CD14-positive monocyte (primary cell): ENCODE measurements around the gene SH3PXD2A. TPM values are rescaled to one million over a fixed set of nuclear protein-coding genes. Genes with fewer than 3 reads are reported as not detected.

Source experiments
- DNase-seq, 3 donors: peaks; one replicate each; pipeline ENCODE4 v3.0.0-alpha.2; 2011 to 2022
- H2AFZ ChIP-seq: 2 replicates; pipeline ENCODE4 v1.6.0; 2012; ENCODE audit warnings: mild to moderate bottlenecking, low read depth, low read length, inconsistent platforms; ENCODE audit not compliant: insufficient read depth, poor library complexity, severe bottlenecking
- H3K27ac ChIP-seq, 2 donors: 1 replicate in 1 of 2; 2 replicates in 1 of 2; pipeline ENCODE4 v1.5.1; 2012 to 2013; ENCODE audit warnings: low read length in 2 of 2, control low read depth in 1 of 2, inconsistent platforms in 1 of 2, low read depth in 1 of 2, mild to moderate bottlenecking in 1 of 2
- H3K27me3 ChIP-seq, 2 donors: one replicate each; pipeline versions ENCODE4 v1.6.0 to v1.6.1; 2011 to 2013; ENCODE audit warnings: low read length in 2 of 2; ENCODE audit not compliant: control insufficient read depth in 2 of 2, insufficient read depth in 2 of 2
- H3K36me3 ChIP-seq, 2 donors: replicated peaks in 1 of 2; 1 replicate in 1 of 2; 2 replicates in 1 of 2; pipeline versions ENCODE4 v1.5.1 to v1.6.1; 2012 to 2013; ENCODE audit warnings: low read length in 2 of 2, control low read depth in 1 of 2, inconsistent platforms in 1 of 2, mild to moderate bottlenecking in 1 of 2; ENCODE audit not compliant: insufficient read depth in 2 of 2, control insufficient read depth in 1 of 2
- H3K4me1 ChIP-seq, 2 donors: 1 replicate in 1 of 2; 2 replicates in 1 of 2; pipeline versions ENCODE4 v1.5.1 to v1.6.1; 2012 to 2013; ENCODE audit warnings: low read length in 2 of 2, control low read depth in 1 of 2, inconsistent platforms in 1 of 2, mild to moderate bottlenecking in 1 of 2, moderate library complexity in 1 of 2; ENCODE audit not compliant: insufficient read depth in 2 of 2, control insufficient read depth in 1 of 2
- H3K4me2 ChIP-seq: replicated peaks from 2 replicates; pipeline ENCODE3; 2012; ENCODE audit warnings: low read length, moderate library complexity, mild to moderate bottlenecking; ENCODE audit not compliant: poor library complexity, severe bottlenecking; ENCODE audit errors: extremely low read depth
- H3K4me3 ChIP-seq, 3 experiments: fragments of 200-600 bp in 1 of 3; sonication (generic) in 1 of 3; replicated peaks in 1 of 3; 1 replicate in 2 of 3; 2 replicates in 1 of 3; pipeline ENCODE4 v1.5.1; 2011 to 2013; ENCODE audit warnings: low read length in 3 of 3, mild to moderate bottlenecking in 3 of 3, control low read depth in 2 of 3, low read depth in 2 of 3, inconsistent platforms in 1 of 3, moderate library complexity in 1 of 3
- H3K79me2 ChIP-seq: 2 replicates; pipeline ENCODE4 v1.6.0; 2012; ENCODE audit warnings: mild to moderate bottlenecking, control low read depth, inconsistent platforms, low read length, moderate library complexity; ENCODE audit not compliant: insufficient read depth
- H3K9ac ChIP-seq: 2 replicates; pipeline ENCODE4 v1.6.0; 2017; ENCODE audit warnings: low read length, mild to moderate bottlenecking; ENCODE audit not compliant: insufficient read depth, poor library complexity, severe bottlenecking
- H3K9me3 ChIP-seq, 2 donors: replicated peaks in 1 of 2; 1 replicate in 1 of 2; 2 replicates in 1 of 2; pipeline versions ENCODE4 v1.5.1 to v1.6.1; 2012 to 2013; ENCODE audit warnings: low read length in 2 of 2, control low read depth in 1 of 2; ENCODE audit not compliant: control insufficient read depth in 1 of 2, insufficient read depth in 1 of 2
- H4K20me1 ChIP-seq: 2 replicates; pipeline ENCODE4 v1.6.0; 2012; ENCODE audit warnings: mild to moderate bottlenecking, low read length, control low read depth, moderate library complexity; ENCODE audit not compliant: insufficient read depth
- H3K27ac Mint-ChIP-seq, 7 donors: one replicate each; pipeline ENCODE4 v1.8.0; 2020; ENCODE audit warnings: mild to moderate bottlenecking in 7 of 7, mixed read lengths in 7 of 7, moderate library complexity in 6 of 7, inconsistent platforms in 2 of 7
- H3K27me3 Mint-ChIP-seq, 3 donors: one replicate each; pipeline ENCODE4 v1.8.0; 2021 to 2022; ENCODE audit warnings: low read depth in 3 of 3, mild to moderate bottlenecking in 3 of 3, mixed read lengths in 3 of 3, moderate library complexity in 3 of 3, inconsistent platforms in 1 of 3
- H3K36me3 Mint-ChIP-seq, 2 donors: one replicate each; pipeline ENCODE4 v1.8.0; 2020; ENCODE audit warnings: mixed read lengths in 2 of 2, inconsistent platforms in 1 of 2, mild to moderate bottlenecking in 1 of 2
- H3K4me1 Mint-ChIP-seq: one replicate; pipeline ENCODE4 v1.8.0; 2020; ENCODE audit warnings: mild to moderate bottlenecking, mixed read lengths
- H3K4me3 Mint-ChIP-seq, 2 donors: one replicate each; pipeline ENCODE4 v1.8.0; 2020; ENCODE audit warnings: mild to moderate bottlenecking in 2 of 2, mixed read lengths in 2 of 2, moderate library complexity in 1 of 2
- H3K9me3 Mint-ChIP-seq, 7 donors: one replicate each; pipeline ENCODE4 v1.8.0; 2020 to 2022; ENCODE audit warnings: mixed read lengths in 7 of 7, mild to moderate bottlenecking in 6 of 7, moderate library complexity in 6 of 7, inconsistent platforms in 2 of 7
- WGBS: methylation state at CpG from one replicate; pipeline ENCODE4 v1.1.5; 2013; ENCODE audit warnings: missing lambda C conversion rate; ENCODE audit not compliant: insufficient coverage; 5-methylcytosine and 5-hydroxymethylcytosine counted together
- intact Hi-C, 2 donors: fragments of 100-400 bp; cut with micrococcal nuclease; formaldehyde crosslinking; loops; one replicate each; pipeline versions ENCODE4 v1.15.0 to v1.15.1; 2023
- polyA plus RNA-seq, 3 donors: library from polyadenylated mRNA; depleted of rRNA in 1 of 3; unstranded in 2 of 3; stranded (reverse) in 1 of 3; fragments of 300-500 nt in 2 of 3; fragments of >200 nt in 1 of 3; fragmentation: Illumina TruSeq in 2 of 3; gene quantifications; 1 replicate in 2 of 3; 2 replicates in 1 of 3; pipeline ENCODE4 v1.2.3, GENCODE V29; 2012 to 2021
- TF ChIP-seq, protein P1 (sequence below): fragments of 200-600 bp; IDR thresholded peaks from one replicate; pipeline ENCODE4 v1.8.0; 2022; ENCODE audit warnings: antibody characterized with exemption, mild to moderate bottlenecking

SH3PXD2A gene
- polyA plus RNA-seq, 3 donors, result 0.01 to 0.76 (median 0.05) TPM

DNA sequence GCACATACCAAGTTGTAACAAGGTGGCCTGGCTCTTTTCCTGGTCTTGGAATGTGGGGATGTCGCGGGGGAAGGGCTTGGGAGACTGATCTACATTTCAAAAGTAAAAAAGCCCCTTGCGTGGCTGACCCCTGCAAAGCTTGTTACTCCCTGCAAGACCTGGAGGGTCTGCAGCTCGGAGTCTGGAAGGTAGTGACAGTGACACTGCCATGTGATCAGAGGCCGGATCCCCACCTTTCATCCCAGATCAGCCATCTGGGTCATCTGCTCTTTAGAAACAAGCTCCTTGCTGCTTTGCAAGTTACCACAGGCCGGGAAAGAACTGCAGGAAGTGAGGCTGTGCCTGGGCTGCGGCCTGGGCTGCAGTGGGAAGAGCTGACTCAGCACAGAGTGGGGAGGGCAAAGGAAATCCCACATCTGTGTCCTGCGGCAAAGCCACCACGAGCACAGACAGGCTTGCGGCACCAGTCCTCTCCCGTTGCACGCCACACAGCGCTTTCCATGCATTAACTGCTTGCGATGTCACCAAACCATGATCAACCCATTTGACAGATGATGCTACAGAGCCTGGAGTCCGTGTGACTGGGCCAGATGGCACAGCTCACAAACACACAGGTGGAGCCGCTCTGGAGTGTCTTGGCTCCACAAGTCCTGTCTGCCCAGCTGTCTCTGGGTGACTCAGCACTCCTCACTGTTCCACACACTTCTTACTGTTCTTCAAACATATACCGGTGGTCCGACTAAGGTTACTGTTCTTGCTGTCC is 97.7 kb downstream of the SH3PXD2A start:
- Histone ChIP-seq H3K4me1 (peaks cover 39 to 41% of the 10 kb centered on the region in 2 donors), H4K20me1 (no peaks in the 10 kb centered on the region), H3K27ac (no peak overlapping the region), H3K4me3 (peak overlapping the region in 1 of 3 experiments; percentile 11), H3K4me2 (peak overlapping the region; percentile 39), H3K27me3 (no peaks in the 10 kb centered on the region), H3K79me2 (no peaks in the 10 kb centered on the region), H3K9me3 (no peaks in the 10 kb centered on the region), H3K36me3 (no peaks in the 10 kb centered on the region), H3K9ac (peak overlapping the region; percentile 5), H2AFZ (peak overlapping the region; percentile 12)
- Mint-ChIP-seq H3K36me3 (peaks cover 0 to 3% of the 10 kb centered on the region in 2 donors), H3K9me3 (peaks cover 0 to 3% (median under 1%) of the 10 kb centered on the region in 7 donors), H3K27ac (peak overlapping the region in 4 of 7 donors; percentile 15 to 70 (median 54)), H3K4me3 (peak overlapping the region; percentile 59 to 86), H3K27me3 (peaks cover 0 to 11% (median 5%) of the 10 kb centered on the region in 3 donors), H3K4me1 (peaks cover 48% of the 10 kb centered on the region)
- WGBS, result 9% methylated on average over 16 of the region's 18 CpGs
- intact Hi-C loops, result no loop called here
- DNase-seq, result peak; percentile 48 to 80 (median 49)
- TF ChIP-seq, protein P1, sequence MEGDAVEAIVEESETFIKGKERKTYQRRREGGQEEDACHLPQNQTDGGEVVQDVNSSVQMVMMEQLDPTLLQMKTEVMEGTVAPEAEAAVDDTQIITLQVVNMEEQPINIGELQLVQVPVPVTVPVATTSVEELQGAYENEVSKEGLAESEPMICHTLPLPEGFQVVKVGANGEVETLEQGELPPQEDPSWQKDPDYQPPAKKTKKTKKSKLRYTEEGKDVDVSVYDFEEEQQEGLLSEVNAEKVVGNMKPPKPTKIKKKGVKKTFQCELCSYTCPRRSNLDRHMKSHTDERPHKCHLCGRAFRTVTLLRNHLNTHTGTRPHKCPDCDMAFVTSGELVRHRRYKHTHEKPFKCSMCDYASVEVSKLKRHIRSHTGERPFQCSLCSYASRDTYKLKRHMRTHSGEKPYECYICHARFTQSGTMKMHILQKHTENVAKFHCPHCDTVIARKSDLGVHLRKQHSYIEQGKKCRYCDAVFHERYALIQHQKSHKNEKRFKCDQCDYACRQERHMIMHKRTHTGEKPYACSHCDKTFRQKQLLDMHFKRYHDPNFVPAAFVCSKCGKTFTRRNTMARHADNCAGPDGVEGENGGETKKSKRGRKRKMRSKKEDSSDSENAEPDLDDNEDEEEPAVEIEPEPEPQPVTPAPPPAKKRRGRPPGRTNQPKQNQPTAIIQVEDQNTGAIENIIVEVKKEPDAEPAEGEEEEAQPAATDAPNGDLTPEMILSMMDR, result no peak

DNA sequence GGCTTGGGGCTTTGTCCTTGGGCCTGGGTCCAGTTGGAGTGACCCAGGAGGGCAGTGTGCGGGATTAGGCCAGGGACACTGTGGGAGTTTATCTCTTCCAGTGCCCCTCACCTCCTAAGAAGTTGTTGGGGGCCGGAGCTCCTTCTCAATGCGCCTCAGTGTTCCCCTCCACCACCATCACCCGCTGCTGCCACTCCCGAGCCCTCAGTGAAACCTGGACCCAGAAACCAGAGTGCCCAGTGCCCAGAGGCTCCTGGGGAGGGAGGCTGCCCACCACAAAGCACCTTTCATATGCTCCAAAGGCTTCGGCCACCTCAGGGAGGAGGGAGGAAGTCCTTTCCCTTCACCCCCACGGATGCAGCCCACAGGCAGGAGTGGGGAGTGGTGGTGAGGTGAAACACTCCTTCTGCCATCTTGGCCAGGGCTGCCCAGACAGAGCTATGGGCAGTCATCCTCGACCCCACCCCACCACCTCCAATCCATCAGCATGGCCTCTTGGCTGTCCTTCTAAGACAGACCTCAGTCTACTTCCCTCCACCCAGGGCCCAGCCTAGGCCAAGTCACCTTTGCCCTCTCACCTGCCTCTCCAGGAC is 99.0 kb downstream of the SH3PXD2A start:
- intact Hi-C loops, result no loop called here
- H3K27me3 ChIP-seq, result no peaks in the 10 kb centered on the region
- H3K4me1 ChIP-seq, result peaks cover 39 to 40% of the 10 kb centered on the region in 2 donors
- Mint-ChIP-seq H3K9me3 (peaks cover 0 to 9% (median 3%) of the 10 kb centered on the region in 7 donors), H3K36me3 (peaks cover 0 to 3% of the 10 kb centered on the region in 2 donors), H3K4me1 (peaks cover 40% of the 10 kb centered on the region), H3K27me3 (peaks cover 0 to 13% (median 6%) of the 10 kb centered on the region in 3 donors), H3K4me3 (no peak overlapping the region), H3K27ac (no peak overlapping the region)
- H2AFZ ChIP-seq, result no peak overlapping the region
- no peaks in the 10 kb centered on the region for H4K20me1 ChIP-seq
- no CpG with 5 or more reads among the region's 8 CpGs for WGBS
- H3K4me2 ChIP-seq, result no peak overlapping the region
- H3K9me3 ChIP-seq, result peaks cover 0 to 3% of the 10 kb centered on the region in 2 donors
- H3K27ac ChIP-seq, result no peak overlapping the region
- H3K79me2 ChIP-seq, result no peaks in the 10 kb centered on the region
- TF ChIP-seq, protein P1, result no peak
- H3K36me3 ChIP-seq, result no peaks in the 10 kb centered on the region
- no peak overlapping the region for H3K4me3 ChIP-seq
- H3K9ac ChIP-seq, result no peak overlapping the region
- no peak for DNase-seq
